ENCODE data around the gene MAMLD1. TPM values are rescaled to one million over a fixed set of nuclear protein-coding genes. Genes with fewer than 3 reads are reported as not detected.

Gene MAMLD1
- total RNA-seq, 1 donor from 2014 or later: 3.0 TPM

DNA sequence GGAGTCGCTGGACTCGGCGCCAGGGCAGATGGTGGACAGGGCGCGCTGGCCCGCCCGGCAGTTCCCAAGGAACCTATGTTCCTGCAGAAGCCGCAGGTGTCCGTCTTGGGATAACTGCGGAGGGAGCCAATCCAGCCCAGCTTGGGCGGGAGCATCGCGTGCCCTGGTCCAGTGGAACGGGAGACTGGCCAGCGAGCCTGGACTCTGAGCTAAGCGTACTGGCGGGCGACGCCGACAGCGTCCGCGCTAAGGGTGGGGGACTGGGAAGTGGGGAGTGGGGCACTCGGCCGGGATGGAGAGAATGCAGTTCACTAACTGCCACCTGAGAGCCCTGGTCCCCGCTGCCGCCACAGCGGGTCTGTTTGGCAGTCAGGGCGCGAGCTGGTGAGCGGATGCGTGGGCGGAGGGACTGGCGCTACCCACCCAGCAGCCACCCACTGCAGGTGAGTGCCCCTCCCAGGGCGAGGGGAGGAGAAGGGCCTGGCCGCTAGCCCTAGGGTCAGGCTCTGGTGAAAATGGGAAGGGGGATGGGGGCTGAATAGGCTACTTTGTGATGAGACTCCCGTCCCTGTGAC lies 1.3 kb upstream of the MAMLD1 start:
- intact Hi-C loops (cut with DNase I): no loop called here
- peak overlapping the region; percentile 63 for H3K4me3 ChIP-seq

DNA sequence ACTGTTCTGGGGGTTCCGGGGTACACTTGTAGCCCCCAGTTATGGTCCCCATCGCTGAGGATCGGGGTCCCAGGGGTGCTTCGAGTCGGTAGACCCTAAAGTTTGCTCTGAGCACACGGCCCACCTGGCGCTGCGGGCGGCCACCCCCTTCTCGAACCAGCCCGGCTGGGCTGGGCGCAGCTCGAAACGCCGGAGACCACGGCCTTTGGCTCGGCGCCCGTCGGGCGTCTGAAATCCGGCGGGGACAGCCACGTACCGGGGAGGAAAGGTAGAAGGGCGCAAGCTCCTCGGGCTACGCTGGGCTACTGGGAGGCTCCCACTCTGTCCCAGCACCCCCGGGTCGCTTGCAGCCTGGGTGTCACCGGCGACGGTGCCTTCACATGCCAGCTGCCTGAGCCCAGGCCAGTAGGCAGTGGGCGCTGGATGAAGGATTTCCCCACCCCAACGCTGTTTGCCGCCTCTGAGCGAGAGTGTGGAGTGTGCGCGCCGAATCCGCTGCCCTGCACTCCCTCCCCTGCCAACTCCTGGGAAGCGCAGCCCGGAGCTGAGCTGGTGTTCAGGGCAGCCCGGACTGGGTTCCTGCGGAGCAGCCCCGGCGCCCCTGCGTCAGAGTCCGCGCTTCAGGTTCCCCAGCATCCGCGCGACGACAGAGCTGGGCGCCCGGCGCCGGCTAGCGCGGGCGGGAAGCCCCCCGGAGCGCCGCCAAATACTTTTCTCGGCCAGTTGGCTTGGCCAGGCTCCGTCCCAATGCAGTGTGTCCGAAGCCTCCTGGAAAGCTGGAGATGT lies 637 bp downstream of the MAMLD1 start:
- intact Hi-C loops (cut with DNase I): no loop called here
- DNase-seq (peak; percentile 47), ATAC-seq (peak; percentile 58 to 61)
- Histone ChIP-seq H3K36me3 (no peaks in the 10 kb centered on the region), H3K4me3 (peak overlapping the region; percentile 63), H3K27me3 (ENCODE audit: low read depth) (peaks cover 5% of the 10 kb centered on the region), H3K4me1 (peaks cover 12% of the 10 kb centered on the region), H3K27ac (peak overlapping the region; percentile 68), H3K9me3 (no peaks in the 10 kb centered on the region)
- TF ChIP-seq CTCF (IDR thresholded peaks at IDR 0.05): no peak

More for the DNA sequence above, 1.3 kb upstream of the MAMLD1 start:
- TF ChIP-seq CTCF (IDR thresholded peaks at IDR 0.05): no peak
- Histone ChIP-seq H3K9me3 (no peaks in the 10 kb centered on the region), H3K36me3 (no peaks in the 10 kb centered on the region), H3K27ac (no peak overlapping the region), H3K27me3 (ENCODE audit: low read depth) (peaks cover 5% of the 10 kb centered on the region), H3K4me1 (peaks cover 12% of the 10 kb centered on the region)
- DNase-seq (peak; percentile 39), ATAC-seq (no peak)

- Histone ChIP-seq H3K4me1 (peaks cover 12% of the 10 kb centered on the region), H3K9me3 (no peaks in the 10 kb centered on the region), H3K27me3 (ENCODE audit: low read depth) (peaks cover 5% of the 10 kb centered on the region), H3K4me3 (peak overlapping the region; percentile 63), H3K27ac (peak overlapping the region; percentile 68), H3K36me3 (no peaks in the 10 kb centered on the region)
- ATAC-seq (peak; percentile 20 to 22), DNase-seq (peak; percentile 45)
- intact Hi-C loops (cut with DNase I): no loop called here
- TF ChIP-seq CTCF (IDR thresholded peaks at IDR 0.05): no peak
These were observed 1.4 kb downstream of the MAMLD1 start for GRCh38 chrX:150364347-150365050.

DNA sequence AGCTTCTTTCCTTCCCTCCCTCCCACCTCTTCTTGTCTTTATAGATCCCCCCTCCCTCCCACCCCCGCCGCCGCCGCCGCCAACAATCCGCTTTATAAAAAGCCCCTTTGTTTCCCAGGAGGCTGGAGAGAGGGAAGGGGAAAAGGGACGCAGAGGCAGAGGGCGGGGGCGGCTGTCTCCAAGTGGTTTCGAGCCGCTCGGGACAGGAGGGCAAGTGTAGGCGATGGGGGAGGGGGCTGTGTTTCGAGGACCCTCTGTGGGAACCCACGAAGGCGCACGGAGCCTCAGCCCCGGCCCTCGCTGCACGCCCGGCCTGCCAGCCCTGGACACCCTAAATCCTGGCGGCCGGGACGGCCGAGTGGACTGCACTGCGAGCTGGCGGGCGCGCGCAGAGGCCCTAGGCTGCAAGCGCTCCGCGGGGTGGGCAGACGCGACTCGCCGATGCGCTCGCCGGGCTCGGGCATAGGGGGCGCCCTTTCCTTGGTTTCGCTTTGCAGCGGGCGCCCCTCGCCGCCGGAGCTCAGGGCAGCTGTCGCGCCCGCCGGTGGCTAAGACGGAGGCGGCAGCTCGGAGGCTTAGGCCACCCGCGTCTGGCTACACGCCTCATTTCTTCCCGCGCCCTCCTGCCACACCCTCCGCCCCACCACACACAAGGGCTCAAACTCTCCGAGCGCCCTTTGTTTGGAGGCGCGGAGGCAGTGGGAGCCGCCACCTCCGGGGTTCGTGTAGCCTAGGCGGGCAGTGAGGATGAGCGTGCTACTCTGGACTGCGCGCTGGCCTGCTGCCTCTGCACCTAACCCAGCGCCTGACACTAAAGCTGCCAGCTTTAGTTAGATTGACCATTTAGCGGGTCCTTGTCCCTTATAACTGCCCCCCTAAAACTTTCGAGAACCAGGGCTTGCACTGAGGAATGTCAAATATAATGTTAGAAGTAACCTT lies 2.2 kb downstream of the MAMLD1 start:
- no peaks in the 10 kb centered on the region for H3K9me3 ChIP-seq
- peak; percentile 65 for TF ChIP-seq CTCF (IDR thresholded peaks at IDR 0.05)
- intact Hi-C loops (cut with DNase I): no loop called here
- DNase-seq (peak; percentile 70), ATAC-seq (peak; percentile 62 to 81)
- peak overlapping the region; percentile 63 for H3K4me3 ChIP-seq
- peaks cover 12% of the 10 kb centered on the region for H3K4me1 ChIP-seq
- H3K27ac ChIP-seq: peak overlapping the region; percentile 68
- peaks cover 5% of the 10 kb centered on the region for H3K27me3 ChIP-seq (ENCODE audit: low read depth)
- H3K36me3 ChIP-seq: no peaks in the 10 kb centered on the region

Data from lower lobe of right lung (tissue), 2 donors.